Pericardium fibroblast (primary cell): ENCODE results near the gene GABRR1. TPM values are rescaled to one million over a fixed set of nuclear protein-coding genes. Genes with fewer than 3 reads are reported as not detected.

Experiments
- total RNA-seq: library from RNA; depleted of rRNA; stranded (reverse); fragments of >200 nt; gene quantifications from 2 replicates; pipeline ENCODE4 v1.2.3, GENCODE V29; 2015

The GABRR1 gene
- not detected in 2 replicates for total RNA-seq

DNA sequence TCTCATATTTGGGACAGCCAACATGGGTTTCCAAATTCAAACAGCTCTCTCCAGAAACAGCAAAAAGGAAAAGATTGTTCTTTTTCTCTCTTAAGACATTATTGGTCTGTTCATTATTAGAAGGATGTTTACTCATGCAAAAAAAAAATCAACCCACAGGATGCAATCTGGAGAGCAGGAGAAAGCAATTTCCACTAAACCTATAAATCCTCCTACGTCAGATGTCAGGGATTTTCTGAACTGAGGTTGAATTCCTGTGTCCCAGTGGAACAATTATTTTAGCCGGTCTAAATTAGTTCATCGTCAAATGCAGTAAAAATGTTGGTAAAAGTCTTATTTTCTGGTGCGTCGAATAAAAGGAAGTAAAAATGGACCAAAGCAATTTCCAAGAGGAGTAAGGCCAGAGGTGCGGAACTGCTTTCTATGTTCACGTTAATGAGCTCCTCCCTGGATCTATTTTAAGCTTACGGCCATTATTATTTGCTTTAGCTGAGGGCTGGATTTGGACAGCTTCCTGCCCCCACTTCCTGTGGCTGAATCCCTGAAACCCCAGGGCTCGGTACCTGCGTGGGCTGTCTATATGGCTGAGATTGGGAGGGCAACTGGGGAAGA lies at the start of gene GABRR1:
Gene GABRR1 (minus strand): TSS at position 60 of the 612 bp plus-strand sequence. CDS start 36 bp downstream, at position 24.

DNA sequence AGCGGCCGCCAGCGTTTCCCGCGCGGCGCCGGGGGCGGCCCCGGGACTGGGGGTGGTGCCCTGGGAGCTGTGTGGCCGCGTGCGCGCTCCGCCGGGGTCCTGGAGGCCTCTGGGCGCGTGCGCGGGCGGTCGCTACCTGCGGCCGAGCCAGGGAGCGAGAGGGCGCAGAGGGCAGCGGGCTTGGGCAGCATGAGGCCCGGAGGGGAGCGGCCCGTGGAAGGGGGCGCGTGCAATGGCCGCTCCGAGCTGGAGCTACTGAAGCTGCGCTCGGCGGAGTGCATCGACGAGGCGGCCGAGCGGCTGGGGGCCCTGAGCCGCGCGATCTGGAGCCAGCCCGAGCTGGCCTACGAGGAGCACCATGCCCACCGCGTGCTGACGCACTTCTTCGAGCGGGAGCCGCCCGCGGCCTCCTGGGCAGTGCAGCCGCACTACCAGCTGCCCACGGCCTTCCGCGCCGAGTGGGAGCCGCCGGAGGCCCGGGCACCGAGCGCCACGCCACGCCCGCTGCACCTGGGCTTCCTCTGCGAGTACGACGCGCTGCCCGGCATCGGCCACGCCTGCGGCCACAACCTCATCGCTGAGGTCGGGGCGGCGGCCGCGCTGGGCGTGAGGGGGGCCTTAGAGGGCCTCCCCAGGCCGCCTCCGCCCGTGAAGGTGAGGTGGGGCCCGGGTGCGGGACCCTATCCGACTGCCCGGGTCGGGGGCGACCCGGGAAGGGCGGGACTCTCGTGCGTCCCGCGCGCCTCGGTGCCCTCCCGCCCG lies 71.0 kb downstream of the GABRR1 start, which contains the start of gene PM20D2:
Gene PM20D2 (plus strand): TSS at position 100 of the 762 bp plus-strand sequence. CDS start 90 bp downstream, at position 190.

Other genes with a start within 250 kb of the GABRR1 start
- gene PNRC1, start 136.6 kb downstream of the GABRR1 start, total RNA-seq: 140 and 231 TPM in 2 replicates
- 0.51 and 0.58 TPM in 2 replicates for gene SRSF12, start 99.3 kb downstream of the GABRR1 start, total RNA-seq
- gene PM20D2, start 71.3 kb downstream of the GABRR1 start, total RNA-seq: 3.0 and 3.8 TPM in 2 replicates
- gene GABRR2, start 97.9 kb upstream of the GABRR1 start, total RNA-seq: not detected in 2 replicates
- gene UBE2J1, start 135.4 kb upstream of the GABRR1 start, total RNA-seq: 26.9 and 35.1 TPM in 2 replicates
- gene RRAGD, start 194.9 kb upstream of the GABRR1 start, total RNA-seq: 0.17 and 1.5 TPM in 2 replicates
- 0.51 and 6.3 TPM in 2 replicates for gene ANKRD6, start 215.8 kb upstream of the GABRR1 start, total RNA-seq